Measurements from ENCODE around the gene VSTM2L. TPM values are rescaled to one million over a fixed set of nuclear protein-coding genes. Genes with fewer than 3 reads are reported as not detected.

VSTM2L gene
- total RNA-seq, 2 donors from 2014 or later, result 5.3 to 7.0 TPM

- WGBS, 2 donors, result 31 to 44% methylated on average over 6 of the region's 6 CpGs
- no peak for TF ChIP-seq POLR2A (IDR thresholded peaks at IDR 0.05)
- Histone ChIP-seq H3K4me1 (peaks cover 8% of the 10 kb centered on the region), H3K27ac (no peak overlapping the region), H3K36me3 (replicated peaks in 1 of 2; ENCODE audit: insufficient read depth in 1 of 2, low read depth in 2 of 2) (no peaks in the 10 kb centered on the region), H3K27me3 (no peaks in the 10 kb centered on the region), H3K4me3 (no peak overlapping the region), H3K9me3 (no peaks in the 10 kb centered on the region)
- intact Hi-C loops (cut with DNase I), result no loop called here
- DNase-seq (no peak), ATAC-seq (no peak)
These were observed 17.3 kb downstream of the VSTM2L start for GRCh38 chr20:37920270-37920669.

GRCh38 chr20:37920679-37921322 lies 17.9 kb downstream of the VSTM2L start:
- no peak for DNase-seq
- Histone ChIP-seq H3K27me3 (no peaks in the 10 kb centered on the region), H3K4me1 (peaks cover 8% of the 10 kb centered on the region), H3K9me3 (no peaks in the 10 kb centered on the region), H3K4me3 (no peak overlapping the region), H3K27ac (no peak overlapping the region), H3K36me3 (replicated peaks in 1 of 2; ENCODE audit: insufficient read depth in 1 of 2, low read depth in 2 of 2) (no peaks in the 10 kb centered on the region)
- TF ChIP-seq CTCF (IDR thresholded peaks at IDR 0.05), result no peak
- TF ChIP-seq POLR2A (IDR thresholded peaks at IDR 0.05), result no peak
- ATAC-seq, result no peak
- WGBS, 2 donors, result 57 to 64% methylated on average over 1 of the region's 1 CpG
- intact Hi-C loops (cut with DNase I), result no loop called here

- intact Hi-C loops (cut with DNase I), result no loop called here
- no peak overlapping the region for H3K4me3 ChIP-seq
- ATAC-seq, result no peak
- TF ChIP-seq POLR2A (IDR thresholded peaks at IDR 0.05) (no peak), CTCF (IDR thresholded peaks at IDR 0.05) (no peak)
- H3K27ac ChIP-seq, result no peak overlapping the region
- H3K4me1 ChIP-seq, result peaks cover 1% of the 10 kb centered on the region
- H3K36me3 ChIP-seq (replicated peaks in 1 of 2; ENCODE audit: insufficient read depth in 1 of 2, low read depth in 2 of 2), result no peaks in the 10 kb centered on the region
- no peaks in the 10 kb centered on the region for H3K9me3 ChIP-seq
- DNase-seq, result no peak
- 72 to 78% methylated on average over 6 of the region's 6 CpGs for WGBS, 2 donors
- no peaks in the 10 kb centered on the region for H3K27me3 ChIP-seq
These were observed 18.5 kb downstream of the VSTM2L start for GRCh38 chr20:37921341-37921929.

GRCh38 chr20:37922016-37922415 lies 19.1 kb downstream of the VSTM2L start:
- Histone ChIP-seq H3K36me3 (replicated peaks in 1 of 2; ENCODE audit: insufficient read depth in 1 of 2, low read depth in 2 of 2) (no peaks in the 10 kb centered on the region), H3K27me3 (no peaks in the 10 kb centered on the region), H3K9me3 (no peaks in the 10 kb centered on the region), H3K4me1 (no peaks in the 10 kb centered on the region), H3K27ac (no peak overlapping the region), H3K4me3 (no peak overlapping the region)
- WGBS, 2 donors, result 84 to 92% methylated on average over 3 of the region's 3 CpGs
- DNase-seq, result no peak
- intact Hi-C loops (cut with DNase I), result no loop called here
- no peak for ATAC-seq
- TF ChIP-seq CTCF (IDR thresholded peaks at IDR 0.05), result no peak
- no peak for TF ChIP-seq POLR2A (IDR thresholded peaks at IDR 0.05)

- no peak for TF ChIP-seq CTCF (IDR thresholded peaks at IDR 0.05)
- TF ChIP-seq POLR2A (IDR thresholded peaks at IDR 0.05), result no peak
- ATAC-seq (no peak), DNase-seq (no peak)
- Histone ChIP-seq H3K27ac (no peak overlapping the region), H3K4me1 (no peaks in the 10 kb centered on the region), H3K9me3 (no peaks in the 10 kb centered on the region), H3K36me3 (replicated peaks in 1 of 2; ENCODE audit: insufficient read depth in 1 of 2, low read depth in 2 of 2) (no peaks in the 10 kb centered on the region), H3K4me3 (no peak overlapping the region), H3K27me3 (no peaks in the 10 kb centered on the region)
- intact Hi-C loops (cut with DNase I), result no loop called here
- 78% methylated on average over 11 to 19 of the region's 19 CpGs for WGBS, 2 donors
These were observed 22.6 kb downstream of the VSTM2L start for GRCh38 chr20:37925265-37926165.

All from body of pancreas (tissue), 4 donors.